IMR-90 (cell line): ENCODE measurements around the gene MRPS18A. TPM values are rescaled to one million over a fixed set of nuclear protein-coding genes. Genes with fewer than 3 reads are reported as not detected.

Experiments used
- ATAC-seq: fragments of 200-7000 bp; cut with Tn5 transposase; 2 replicates; pipeline ENCODE4 v1.9.1; 2020; ENCODE audit warnings: low read depth, mild to moderate bottlenecking, moderate library complexity
- BruUV-seq: library from RNA; stranded (reverse); fragments of 400-500 nt; replicated peaks from 2 replicates; lab custom pipeline; 2021; lab: Mats Ljungman, UMichigan
- CTCF ChIA-PET: fragments of 300-600 bp; formaldehyde crosslinking; extraction: SDS; loops from one replicate; lab custom pipeline; 2021; ENCODE audit warnings: antibody characterized with exemption; lab: Yijun Ruan, JAX
- POLR2A ChIA-PET: fragments of 300-600 bp; sonication (Branson Sonifier 250); formaldehyde crosslinking; loops from one replicate; lab custom pipeline; 2022; ENCODE audit warnings: antibody characterized with exemption; ENCODE audit not compliant: unreplicated experiment; lab: Charles Lee
- DNase-seq: peaks from one replicate; pipeline ENCODE4 v3.0.0; 2013
- H2AFZ ChIP-seq: replicated peaks from 2 replicates; pipeline ENCODE3; 2013; ENCODE audit warnings: low read length, mild to moderate bottlenecking; ENCODE audit not compliant: poor library complexity
- H2AK5ac ChIP-seq: 2 replicates; pipeline ENCODE4 v1.6.1; 2013; ENCODE audit warnings: low read depth, low read length, inconsistent platforms
- H2AK9ac ChIP-seq: replicated peaks from 2 replicates; pipeline ENCODE3; 2013; ENCODE audit warnings: mild to moderate bottlenecking, low read depth, low read length, moderate library complexity; ENCODE audit not compliant: poor library complexity
- H2BK120ac ChIP-seq: 2 replicates; pipeline ENCODE4 v1.6.1; 2013; ENCODE audit warnings: low read depth, low read length, inconsistent platforms
- H2BK15ac ChIP-seq: 3 replicates; pipeline ENCODE4 v1.6.1; 2013; ENCODE audit warnings: low read depth, low read length, inconsistent platforms
- H2BK20ac ChIP-seq: 2 replicates; pipeline ENCODE4 v1.6.1; 2013; ENCODE audit warnings: low read depth, mild to moderate bottlenecking, inconsistent platforms, low read length, moderate library complexity
- H2BK5ac ChIP-seq: 2 replicates; pipeline ENCODE4 v1.6.1; 2013; ENCODE audit warnings: mild to moderate bottlenecking, low read depth, low read length, inconsistent platforms; ENCODE audit not compliant: poor library complexity, severe bottlenecking
- H3K14ac ChIP-seq: replicated peaks from 2 replicates; pipeline ENCODE4 v1.6.1; 2013; ENCODE audit warnings: low read depth, low read length, inconsistent platforms
- H3K18ac ChIP-seq: 2 replicates; pipeline ENCODE4 v1.6.1; 2013; ENCODE audit warnings: low read depth, low read length, control low read depth
- H3K23ac ChIP-seq: 2 replicates; pipeline ENCODE4 v1.6.1; 2013; ENCODE audit warnings: low read depth, low read length, inconsistent platforms
- H3K27ac ChIP-seq: 2 replicates; pipeline ENCODE4 v1.5.1; 2013; ENCODE audit warnings: mild to moderate bottlenecking, control low read depth, low read length; ENCODE audit not compliant: insufficient read depth
- H3K27me3 ChIP-seq: 2 replicates; pipeline ENCODE4 v1.6.1; 2013; ENCODE audit warnings: low read length; ENCODE audit not compliant: control insufficient read depth, insufficient read depth
- H3K36me3 ChIP-seq: 2 replicates; pipeline ENCODE4 v1.6.1; 2013; ENCODE audit warnings: low read length, mixed read lengths; ENCODE audit not compliant: control insufficient read depth, insufficient read depth
- H3K4ac ChIP-seq: 2 replicates; pipeline ENCODE4 v1.6.1; 2013; ENCODE audit warnings: low read depth, low read length, inconsistent platforms
- H3K4me1 ChIP-seq: 2 replicates; pipeline ENCODE4 v1.6.1; 2013; ENCODE audit warnings: low read length, mixed read lengths; ENCODE audit not compliant: control insufficient read depth, insufficient read depth
- H3K4me2 ChIP-seq: 2 replicates; pipeline ENCODE4 v1.6.1; 2013; ENCODE audit warnings: low read depth, mild to moderate bottlenecking, control low read depth, low read length, moderate library complexity
- H3K4me3 ChIP-seq: 2 replicates; pipeline ENCODE4 v1.5.1; 2013; ENCODE audit warnings: low read depth, mild to moderate bottlenecking, control low read depth, low read length, moderate library complexity; ENCODE audit not compliant: insufficient read depth
- H3K56ac ChIP-seq: 2 replicates; pipeline ENCODE4 v1.6.1; 2013; ENCODE audit warnings: low read length, inconsistent platforms; ENCODE audit not compliant: insufficient read depth; ENCODE audit errors: extremely low read depth
- H3K79me1 ChIP-seq, 2 experiments: 2 replicates each; pipeline ENCODE4 v1.6.1; 2013; ENCODE audit warnings: low read length in 2 of 2, inconsistent platforms in 1 of 2, low read depth in 1 of 2
- H3K9ac ChIP-seq: 2 replicates; pipeline ENCODE4 v1.6.1; 2013; ENCODE audit warnings: low read depth, low read length, control low read depth
- H3K9me1 ChIP-seq: 2 replicates; pipeline ENCODE4 v1.6.1; 2013; ENCODE audit warnings: low read length, inconsistent platforms; ENCODE audit not compliant: insufficient read depth
- H3K9me3 ChIP-seq: 2 replicates; pipeline ENCODE4 v1.6.1; 2013; ENCODE audit warnings: low read length; ENCODE audit not compliant: control insufficient read depth, insufficient read depth
- H4K20me1 ChIP-seq: 2 replicates; pipeline ENCODE4 v1.6.1; 2013; ENCODE audit warnings: low read length, inconsistent platforms; ENCODE audit not compliant: insufficient read depth
- H4K5ac ChIP-seq: 2 replicates; pipeline ENCODE4 v1.6.1; 2013; ENCODE audit warnings: mild to moderate bottlenecking, low read depth, low read length, control low read depth
- H4K8ac ChIP-seq, 2 experiments: 2 replicates each; pipeline ENCODE4 v1.6.1; 2013; ENCODE audit warnings: low read depth in 2 of 2, low read length in 2 of 2, control low read depth in 1 of 2, inconsistent platforms in 1 of 2
- H4K91ac ChIP-seq: 2 replicates; pipeline ENCODE4 v1.6.1; 2013; ENCODE audit warnings: low read depth, low read length, inconsistent platforms; ENCODE audit not compliant: insufficient read depth
- BHLHE40 ChIP-seq: fragments of 150-350 bp; IDR thresholded peaks from 2 replicates; pipeline ENCODE4 v1.6.1; 2016; ENCODE audit warnings: mild to moderate bottlenecking, low read depth, low read length
- MXI1 ChIP-seq: IDR thresholded peaks from 2 replicates; pipeline ENCODE4 v1.6.1; 2012; ENCODE audit warnings: low read depth, mild to moderate bottlenecking, low read length, moderate library complexity, borderline replicate concordance
- NFE2L2 ChIP-seq: fragments of 150-350 bp; IDR thresholded peaks from 2 replicates; pipeline ENCODE4 v1.6.1; 2016; ENCODE audit warnings: low read depth, mild to moderate bottlenecking, low read length
- POLR2A ChIP-seq: IDR thresholded peaks from 2 replicates; pipeline ENCODE4 v1.6.1; 2012; ENCODE audit warnings: mild to moderate bottlenecking, low read depth, low read length
- RAD21 ChIP-seq: IDR thresholded peaks from 2 replicates; pipeline ENCODE4 v1.6.1; 2012; ENCODE audit warnings: low read length, improper control_type of control experiment
- RFX5 ChIP-seq: IDR thresholded peaks from 2 replicates; pipeline ENCODE4 v1.8.0; 2012; ENCODE audit warnings: low read depth, mild to moderate bottlenecking, low read length, moderate library complexity
- SMC3 ChIP-seq: fragments of 150-350 bp; IDR thresholded peaks from 2 replicates; pipeline ENCODE4 v1.6.1; 2016; ENCODE audit warnings: low read depth, mild to moderate bottlenecking, antibody characterized with exemption, low read length, moderate library complexity
- WGBS, 2 experiments: methylation state at CpG; one replicate each; pipeline versions ENCODE4 v1.1.5 to v1.1.7; 2013; ENCODE audit warnings: missing lambda C conversion rate in 2 of 2; ENCODE audit not compliant: insufficient read length in 1 of 2; ENCODE audit errors: extremely low coverage in 2 of 2; 5-methylcytosine and 5-hydroxymethylcytosine counted together
- dilution Hi-C: fragments of 300-500 bp; cut with HindIII; formaldehyde crosslinking; loops from one replicate; pipeline ENCODE4 v1.14.3; 2018; ENCODE audit warnings: low sequenced_read_pairs; ENCODE audit not compliant: unreplicated experiment
- in situ Hi-C: fragments of 300-500 bp; cut with MboI; formaldehyde crosslinking; loops from 3 replicates; pipeline ENCODE4 v1.14.3; 2019; ENCODE audit warnings: low sequenced_read_pairs, inconsistent platforms, mixed read lengths
- intact Hi-C: fragments of 100-400 bp; cut with micrococcal nuclease; formaldehyde crosslinking; loops from 2 replicates; pipeline ENCODE4 v1.10.0; 2022
- polyA plus RNA-seq, 3 experiments: library from polyadenylated mRNA; depleted of rRNA; stranded (reverse); fragments of >200 nt; gene quantifications; 2 replicates each; pipeline ENCODE4 v1.2.3, GENCODE V29; 2012; ENCODE audit warnings: low replicate concordance in 1 of 3
- total RNA-seq: library from RNA; depleted of rRNA; stranded (reverse); fragments of >200 nt; gene quantifications from 2 replicates; pipeline ENCODE4 v1.2.3, GENCODE V29; 2012
- TF ChIP-seq, protein P1 (sequence below): fragments of 150-350 bp; IDR thresholded peaks from 2 replicates; pipeline ENCODE4 v1.6.1; 2016; ENCODE audit warnings: low read depth, mild to moderate bottlenecking, low read length, moderate library complexity, borderline replicate concordance

MRPS18A gene
- total and polyA plus RNA-seq, 2 of the 4 experiments (the other 2 are of a cell fraction): 47.0 to 56.6 TPM

DNA sequence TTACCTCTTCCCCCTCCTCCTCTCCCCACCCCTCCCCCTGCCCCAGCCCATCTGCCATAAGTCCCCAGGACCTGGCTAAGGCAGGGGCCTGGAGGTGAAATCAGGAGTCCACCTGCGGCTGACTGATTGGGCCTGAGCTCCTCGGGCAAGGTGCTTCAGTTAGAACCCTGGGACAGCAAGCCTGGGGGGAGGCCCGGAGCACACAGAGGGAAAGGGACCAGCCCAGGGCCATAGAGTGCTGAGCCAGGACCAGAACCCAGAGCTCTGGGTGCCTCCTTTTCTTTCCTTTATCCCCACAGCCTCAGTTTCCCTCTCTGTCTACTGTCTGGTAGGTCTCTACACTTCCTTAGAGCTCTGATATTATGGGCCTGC is 46.7 kb upstream of the MRPS18A start:
- Histone ChIP-seq H2AFZ (no peak overlapping the region), H4K20me1 (no peaks in the 10 kb centered on the region), H2BK120ac (no peak overlapping the region), H3K18ac (no peak overlapping the region), H2AK5ac (no peak overlapping the region), H3K4me2 (no peak overlapping the region), H3K9me1 (peaks cover 6% of the 10 kb centered on the region; the same call in 1 of the 2 replicates), H2AK9ac (no peak overlapping the region), H4K8ac (no peak overlapping the region), H3K23ac (no peak overlapping the region), H3K14ac (no peak overlapping the region), H3K27me3 (peaks cover 5% of the 10 kb centered on the region), H2BK15ac (no peak overlapping the region), H2BK20ac (no peak overlapping the region), H3K9ac (no peak overlapping the region), H3K4me3 (no peak overlapping the region), H3K4ac (no peak overlapping the region), H3K56ac (no peak overlapping the region), H3K9me3 (peaks cover 5% of the 10 kb centered on the region), H4K5ac (no peak overlapping the region), H2BK5ac (no peak overlapping the region), H4K91ac (no peak overlapping the region), H3K36me3 (no peaks in the 10 kb centered on the region), H3K4me1 (no peaks in the 10 kb centered on the region), H3K27ac (no peak overlapping the region), H3K79me1 (no peaks in the 10 kb centered on the region)
- POLR2A ChIA-PET: no interaction called here
- dilution Hi-C loops: no loop called here
- WGBS, 2 experiments: 100% methylated on average over 1 of the region's 3 CpGs; no CpG with 5 or more reads in 1 of the 2 experiments
- DNase-seq: no peak
- no TSS peak for BruUV-seq
- in situ Hi-C loops: no loop called here
- TF ChIP-seq RAD21: no peak
- no peak for TF ChIP-seq SMC3
- TF ChIP-seq BHLHE40: no peak
- TF ChIP-seq MXI1: no peak
- no peak for TF ChIP-seq NFE2L2
- TF ChIP-seq RFX5: no peak
- TF ChIP-seq, protein P1, sequence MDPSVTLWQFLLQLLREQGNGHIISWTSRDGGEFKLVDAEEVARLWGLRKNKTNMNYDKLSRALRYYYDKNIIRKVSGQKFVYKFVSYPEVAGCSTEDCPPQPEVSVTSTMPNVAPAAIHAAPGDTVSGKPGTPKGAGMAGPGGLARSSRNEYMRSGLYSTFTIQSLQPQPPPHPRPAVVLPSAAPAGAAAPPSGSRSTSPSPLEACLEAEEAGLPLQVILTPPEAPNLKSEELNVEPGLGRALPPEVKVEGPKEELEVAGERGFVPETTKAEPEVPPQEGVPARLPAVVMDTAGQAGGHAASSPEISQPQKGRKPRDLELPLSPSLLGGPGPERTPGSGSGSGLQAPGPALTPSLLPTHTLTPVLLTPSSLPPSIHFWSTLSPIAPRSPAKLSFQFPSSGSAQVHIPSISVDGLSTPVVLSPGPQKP: no peak
- no peak for TF ChIP-seq POLR2A
- no peak for ATAC-seq
- intact Hi-C loops: no loop called here
- CTCF ChIA-PET: no interaction called here
